Thyroid gland (tissue), 4 donors: ENCODE measurements around the gene DHRS1. TPM values are rescaled to one million over a fixed set of nuclear protein-coding genes. Genes with fewer than 3 reads are reported as not detected.

Source experiments
- DNase-seq, 2 donors: peaks; one replicate each; pipeline ENCODE4 v3.0.0-alpha.2; 2019
- H3K27ac ChIP-seq, 3 donors: fragments of 200-600 bp; sonication (generic); 1 replicate in 2 of 3; 2 replicates in 1 of 3; pipeline ENCODE4 v1.5.1; 2016 to 2019; ENCODE audit warnings: mild to moderate bottlenecking in 1 of 3, moderate library complexity in 1 of 3
- H3K27me3 ChIP-seq: fragments of 200-600 bp; sonication (generic); one replicate; pipeline ENCODE4 v1.5.1; 2019
- H3K36me3 ChIP-seq, 2 donors: fragments of 200-600 bp; sonication (generic); one replicate each; pipeline ENCODE4 v1.5.1; 2016 to 2019
- H3K4me1 ChIP-seq, 2 donors: fragments of 200-600 bp; sonication (generic); one replicate each; pipeline ENCODE4 v1.5.1; 2017 to 2019
- H3K4me3 ChIP-seq, 3 donors: fragments of 200-600 bp; sonication (generic); replicated peaks in 1 of 3; 1 replicate in 2 of 3; 2 replicates in 1 of 3; pipeline ENCODE4 v1.5.1; 2016; ENCODE audit warnings: mild to moderate bottlenecking in 1 of 3
- H3K9me3 ChIP-seq: fragments of 200-600 bp; sonication (generic); one replicate; pipeline ENCODE4 v1.5.1; 2017
- POLR2A ChIP-seq, 2 donors: fragments of 450-650 bp; IDR thresholded peaks; one replicate each; pipeline ENCODE4 v1.6.1; 2017; ENCODE audit warnings: antibody characterized with exemption in 2 of 2, mild to moderate bottlenecking in 2 of 2, moderate library complexity in 1 of 2
- WGBS, 2 donors: methylation state at CpG; one replicate each; pipeline ENCODE4 v1.1.5; 2017; 5-methylcytosine and 5-hydroxymethylcytosine counted together
- intact Hi-C: fragments of 100-400 bp; cut with DNase I; formaldehyde crosslinking; loops from one replicate; pipeline ENCODE4 v1.15.1; 2023
- total RNA-seq, 4 donors: library from RNA; depleted of rRNA; stranded (reverse); fragments of >200 nt; gene quantifications; one replicate each; pipeline ENCODE4 v1.2.3, GENCODE V29; 2016
- TF ChIP-seq, protein P1 (sequence below), 6 experiments: fragments of 200-600 bp in 3 of 6; fragments of 450-650 bp in 3 of 6; sonication (generic) in 3 of 6; IDR thresholded peaks; one replicate each; pipeline ENCODE4 v1.5.1; 2016 to 2019; ENCODE audit warnings: antibody characterized with exemption in 6 of 6, mild to moderate bottlenecking in 2 of 6, inconsistent platforms in 1 of 6, moderate library complexity in 1 of 6

DHRS1 gene
- total RNA-seq, 4 donors from 2014 or later, result 35.2 to 59.3 (median 38.3) TPM

DNA sequence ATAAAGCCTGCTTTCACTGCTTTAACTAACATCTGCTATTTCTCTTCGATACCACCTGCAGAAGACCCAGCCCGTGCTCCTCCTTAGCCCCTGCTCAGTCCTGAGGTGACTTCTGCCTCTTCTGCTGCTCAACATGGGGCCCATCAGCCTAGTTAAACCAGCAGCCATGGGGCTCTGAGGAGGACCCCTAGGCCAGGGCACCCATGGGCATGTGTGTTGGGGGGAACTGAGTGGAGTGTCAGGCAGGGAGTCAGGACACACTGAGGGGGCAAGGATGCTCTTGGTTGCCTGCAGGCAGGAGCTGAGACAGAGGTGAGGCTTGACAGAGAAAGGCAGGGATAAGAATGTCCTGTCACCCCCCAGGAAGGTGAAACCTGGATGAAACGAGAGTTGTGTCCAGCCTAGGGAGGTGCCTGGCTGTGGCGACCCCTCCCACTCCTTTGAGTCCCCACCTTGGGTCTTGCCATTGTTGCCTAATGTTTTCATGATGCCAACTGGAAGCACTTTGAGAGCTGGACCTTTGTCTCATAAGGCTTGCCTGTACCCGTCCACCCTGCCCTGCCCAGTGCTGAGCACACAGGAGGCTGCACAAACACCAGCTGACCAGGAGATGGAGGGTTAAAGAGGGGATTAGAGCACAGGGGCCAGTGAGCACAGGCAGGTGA, 15.7 kb downstream of the DHRS1 start:
- DNase-seq, result no peak
- Histone ChIP-seq H3K4me1 (peaks cover 4 to 17% of the 10 kb centered on the region in 2 donors), H3K27me3 (no peaks in the 10 kb centered on the region), H3K27ac (no peak overlapping the region), H3K9me3 (no peaks in the 10 kb centered on the region), H3K36me3 (no peaks in the 10 kb centered on the region), H3K4me3 (no peak overlapping the region)
- intact Hi-C loops, result no loop called here
- no peak for TF ChIP-seq POLR2A (IDR thresholded peaks at IDR 0.05)
- TF ChIP-seq, protein P1, sequence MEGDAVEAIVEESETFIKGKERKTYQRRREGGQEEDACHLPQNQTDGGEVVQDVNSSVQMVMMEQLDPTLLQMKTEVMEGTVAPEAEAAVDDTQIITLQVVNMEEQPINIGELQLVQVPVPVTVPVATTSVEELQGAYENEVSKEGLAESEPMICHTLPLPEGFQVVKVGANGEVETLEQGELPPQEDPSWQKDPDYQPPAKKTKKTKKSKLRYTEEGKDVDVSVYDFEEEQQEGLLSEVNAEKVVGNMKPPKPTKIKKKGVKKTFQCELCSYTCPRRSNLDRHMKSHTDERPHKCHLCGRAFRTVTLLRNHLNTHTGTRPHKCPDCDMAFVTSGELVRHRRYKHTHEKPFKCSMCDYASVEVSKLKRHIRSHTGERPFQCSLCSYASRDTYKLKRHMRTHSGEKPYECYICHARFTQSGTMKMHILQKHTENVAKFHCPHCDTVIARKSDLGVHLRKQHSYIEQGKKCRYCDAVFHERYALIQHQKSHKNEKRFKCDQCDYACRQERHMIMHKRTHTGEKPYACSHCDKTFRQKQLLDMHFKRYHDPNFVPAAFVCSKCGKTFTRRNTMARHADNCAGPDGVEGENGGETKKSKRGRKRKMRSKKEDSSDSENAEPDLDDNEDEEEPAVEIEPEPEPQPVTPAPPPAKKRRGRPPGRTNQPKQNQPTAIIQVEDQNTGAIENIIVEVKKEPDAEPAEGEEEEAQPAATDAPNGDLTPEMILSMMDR (IDR thresholded peaks at IDR 0.05), result no peak
- 94% methylated on average over 4 to 5 of the region's 5 CpGs for WGBS, 2 donors

DNA sequence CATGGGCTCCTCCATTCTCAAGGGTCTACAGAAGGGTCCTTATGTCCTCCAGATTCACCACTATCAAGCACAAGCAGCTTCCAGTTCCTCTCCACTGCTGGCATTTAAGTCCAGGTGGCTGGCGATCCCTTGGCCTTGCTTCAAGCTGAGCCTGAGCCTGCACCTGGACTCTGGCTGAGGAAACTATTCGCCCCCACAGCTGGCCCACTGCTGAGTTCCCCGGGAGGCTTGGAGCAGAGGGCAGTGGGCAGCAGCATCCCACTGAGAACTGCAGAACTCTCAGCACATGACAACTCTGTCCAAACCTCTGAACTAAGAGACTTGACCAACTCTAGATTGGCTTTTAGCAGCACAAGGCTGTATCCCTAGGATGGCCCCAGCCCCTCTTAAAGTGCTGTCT, 16.8 kb downstream of the DHRS1 start:
- 74 to 77% methylated on average over 3 of the region's 3 CpGs for WGBS, 2 donors
- DNase-seq, result no peak
- Histone ChIP-seq H3K27ac (no peak overlapping the region), H3K36me3 (no peaks in the 10 kb centered on the region), H3K27me3 (no peaks in the 10 kb centered on the region), H3K4me3 (no peak overlapping the region), H3K4me1 (peaks cover 4 to 17% of the 10 kb centered on the region in 2 donors), H3K9me3 (no peaks in the 10 kb centered on the region)
- intact Hi-C loops, result no loop called here
- TF ChIP-seq POLR2A (IDR thresholded peaks at IDR 0.05), result no peak
- TF ChIP-seq, protein P1 (IDR thresholded peaks at IDR 0.05), result no peak

DNA sequence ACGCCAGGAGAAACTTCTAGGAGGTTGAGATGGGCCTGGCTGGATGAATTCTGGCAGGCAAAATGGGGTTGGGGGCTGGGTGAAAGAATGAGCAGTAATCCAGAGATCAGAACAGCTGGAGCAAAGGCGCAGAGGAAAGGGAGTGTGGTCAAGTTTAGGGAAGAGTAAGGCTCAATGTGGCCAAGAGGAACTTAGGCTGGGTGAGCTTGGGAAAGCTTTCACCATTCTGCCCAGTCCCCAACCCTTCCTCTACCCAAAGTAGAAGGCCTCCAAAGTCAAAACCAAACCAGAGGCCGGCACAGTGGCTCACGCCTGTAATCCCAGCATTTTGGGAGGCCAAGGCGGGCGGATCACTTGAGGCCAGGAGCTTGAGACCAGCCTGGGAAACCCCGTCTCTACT, 17.9 kb downstream of the DHRS1 start:
- Histone ChIP-seq H3K36me3 (no peaks in the 10 kb centered on the region), H3K27me3 (no peaks in the 10 kb centered on the region), H3K9me3 (no peaks in the 10 kb centered on the region), H3K27ac (no peak overlapping the region), H3K4me1 (peaks cover 4 to 17% of the 10 kb centered on the region in 2 donors), H3K4me3 (no peak overlapping the region)
- 92 to 96% methylated on average over 7 of the region's 7 CpGs for WGBS, 2 donors
- no peak for DNase-seq
- no peak for TF ChIP-seq POLR2A (IDR thresholded peaks at IDR 0.05)
- TF ChIP-seq, protein P1 (IDR thresholded peaks at IDR 0.05), result no peak
- intact Hi-C loops, result no loop called here

DNA sequence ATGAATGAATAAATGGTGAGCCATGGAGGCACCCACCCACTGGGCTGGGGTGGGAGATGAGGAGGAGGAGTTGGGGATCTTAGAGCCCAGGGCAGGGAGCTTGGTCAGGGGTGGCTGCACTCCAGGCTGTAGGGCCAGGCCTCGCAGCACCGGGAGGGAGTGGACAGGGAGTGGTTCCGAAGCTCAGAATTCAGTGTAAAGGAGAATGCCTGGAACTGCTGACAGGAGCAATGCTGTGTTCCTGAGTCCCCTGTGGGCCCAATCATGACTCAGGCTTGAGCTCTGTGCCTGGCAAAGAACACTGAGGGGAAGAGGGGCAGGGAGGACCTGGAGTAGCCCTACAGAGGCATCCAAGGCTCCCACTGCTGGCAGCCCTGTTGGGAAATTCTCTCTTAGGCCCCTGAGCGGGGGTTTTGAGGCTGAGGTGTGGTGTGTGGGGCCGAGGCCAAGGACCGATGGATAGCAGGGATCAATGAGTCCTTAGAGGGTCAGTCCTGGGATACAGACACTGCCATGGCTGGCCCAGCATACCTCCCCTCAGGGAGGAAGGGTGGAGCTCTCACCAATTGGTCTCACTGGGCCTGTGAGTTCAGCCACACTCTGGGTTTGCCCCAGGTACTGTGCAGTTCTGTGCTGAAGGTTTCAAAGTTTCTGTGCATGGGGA, 18.7 kb downstream of the DHRS1 start:
- Histone ChIP-seq H3K36me3 (no peaks in the 10 kb centered on the region), H3K27me3 (no peaks in the 10 kb centered on the region), H3K4me3 (no peak overlapping the region), H3K9me3 (no peaks in the 10 kb centered on the region), H3K27ac (no peak overlapping the region), H3K4me1 (peaks cover 4 to 17% of the 10 kb centered on the region in 2 donors)
- 69 to 81% methylated on average over 6 of the region's 6 CpGs for WGBS, 2 donors
- DNase-seq, result no peak
- intact Hi-C loops, result no loop called here
- TF ChIP-seq, protein P1 (IDR thresholded peaks at IDR 0.05), result no peak
- no peak for TF ChIP-seq POLR2A (IDR thresholded peaks at IDR 0.05)
